Thymus (tissue), 11 donors: ENCODE results near the gene CD200. TPM values are rescaled to one million over a fixed set of nuclear protein-coding genes. Genes with fewer than 3 reads are reported as not detected.

Experiments used
- DNase-seq, 9 donors: peaks; one replicate each; pipeline ENCODE4 v3.0.0-alpha.2; 2013; ENCODE audit warnings: low spot score in 9 of 9, low read depth in 6 of 9, missing footprints in 1 of 9
- H3K27ac ChIP-seq, 2 donors: one replicate each; pipeline ENCODE4 v1.5.1; 2013; ENCODE audit warnings: control low read depth in 1 of 2, low read depth in 1 of 2, low read length in 1 of 2, mild to moderate bottlenecking in 1 of 2, moderate library complexity in 1 of 2
- H3K27me3 ChIP-seq, 2 donors: one replicate each; pipeline ENCODE4 v1.5.1; 2013; ENCODE audit warnings: low read length in 1 of 2; ENCODE audit not compliant: control insufficient read depth in 2 of 2, insufficient read depth in 1 of 2
- H3K36me3 ChIP-seq, 2 donors: one replicate each; pipeline ENCODE4 v1.5.1; 2013; ENCODE audit warnings: low read length in 1 of 2, mild to moderate bottlenecking in 1 of 2, moderate library complexity in 1 of 2; ENCODE audit not compliant: control insufficient read depth in 2 of 2, insufficient read depth in 2 of 2
- H3K4me1 ChIP-seq, 2 donors: one replicate each; pipeline ENCODE4 v1.5.1; 2013; ENCODE audit warnings: low read length in 2 of 2; ENCODE audit not compliant: control insufficient read depth in 2 of 2, insufficient read depth in 2 of 2
- H3K4me3 ChIP-seq, 2 donors: one replicate each; pipeline ENCODE4 v1.5.1; 2013; ENCODE audit warnings: low read length in 2 of 2, control low read depth in 1 of 2, mild to moderate bottlenecking in 1 of 2
- H3K9me3 ChIP-seq, 2 donors: one replicate each; pipeline ENCODE4 v1.5.1; 2013; ENCODE audit warnings: low read length in 1 of 2, mild to moderate bottlenecking in 1 of 2; ENCODE audit not compliant: control insufficient read depth in 2 of 2, insufficient read depth in 1 of 2
- WGBS: extraction: QIAGEN DNeasy Blood & Tissue Kit; methylation state at CpG from one replicate; pipeline ENCODE4 v1.1.7; 2013; 5-methylcytosine and 5-hydroxymethylcytosine counted together
- polyA plus RNA-seq: library from polyadenylated mRNA; stranded (reverse); fragments of 200-250 nt; gene quantifications from one replicate; pipeline ENCODE4 v1.2.3, GENCODE V29; 2013
- total RNA-seq: library from RNA; stranded (reverse); fragments of 120-200 nt; gene quantifications from one replicate; pipeline ENCODE4 v1.2.4, GENCODE V29; 2013
- donor health status: healthy.

The CD200 gene
- total and polyA plus RNA-seq, 2 donors = 20.0 to 23.5 TPM

GRCh38 chr3:112302881-112303763 is 29.8 kb upstream of the CD200 start:
- Histone ChIP-seq H3K27me3 (no peaks in the 10 kb centered on the region), H3K27ac (peak overlapping the region; percentile 25 to 80), H3K9me3 (peaks cover 0 to 11% of the 10 kb centered on the region in 2 donors), H3K4me3 (peak overlapping the region; percentile 56 to 59), H3K36me3 (peaks cover 0 to 3% of the 10 kb centered on the region in 2 donors), H3K4me1 (peaks cover 17 to 39% of the 10 kb centered on the region in 2 donors)
- 53% methylated on average over 12 of the region's 12 CpGs for WGBS
- DNase-seq = peak in 3 of 9 donors; percentile 30 to 74 (median 50)

DNA sequence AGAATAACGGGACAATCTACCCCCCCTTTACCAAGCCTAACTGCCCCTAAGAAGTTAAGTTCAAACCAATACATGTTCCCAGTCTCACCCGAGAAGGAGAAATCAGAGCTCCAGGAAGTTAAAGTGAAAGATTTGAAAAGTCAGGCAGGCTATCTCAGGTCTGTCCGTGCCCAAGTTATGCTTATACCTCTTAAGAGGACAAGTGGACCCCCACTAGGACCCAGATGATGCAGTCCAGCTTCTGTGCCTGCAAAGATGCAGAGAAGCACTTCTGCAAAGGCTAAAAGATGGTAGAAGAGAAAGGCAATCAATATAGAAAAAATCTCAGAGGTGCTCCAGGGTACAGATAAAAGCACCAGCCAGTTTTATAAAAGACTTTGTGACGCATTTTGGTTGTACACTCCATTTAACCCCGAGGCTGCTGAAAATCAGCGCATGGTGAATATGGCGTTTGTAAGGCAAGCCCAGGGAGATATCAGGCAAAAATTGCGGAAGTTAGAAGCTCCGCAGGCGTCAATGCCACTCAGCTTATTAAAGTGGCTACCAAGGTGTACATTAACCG is 29.1 kb upstream of the CD200 start:
- peak in 2 of 9 donors; percentile 24 to 67 for DNase-seq
- H3K9me3 ChIP-seq = peaks cover 0 to 11% of the 10 kb centered on the region in 2 donors
- WGBS = 13% methylated on average over 11 of the region's 11 CpGs

DNA sequence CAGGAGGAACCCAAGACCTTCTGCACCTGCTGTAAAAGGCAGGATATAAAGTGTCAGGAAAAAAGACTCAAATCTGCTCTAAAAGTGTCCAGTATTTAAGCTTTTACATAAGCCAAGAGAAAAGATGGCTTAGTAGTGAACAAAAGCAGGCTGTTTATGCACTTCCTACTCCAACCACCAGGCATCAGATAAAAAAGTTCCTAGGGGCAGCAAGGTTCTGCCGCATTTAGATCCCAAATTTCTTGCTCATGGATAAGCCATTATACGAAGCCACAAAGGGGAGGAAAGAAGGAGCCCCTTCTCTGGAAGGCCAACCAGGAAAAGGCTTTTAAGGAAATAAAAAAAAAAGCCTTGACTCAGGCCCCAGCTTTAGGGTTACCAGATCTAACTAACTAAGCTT is 28.3 kb upstream of the CD200 start:
- DNase-seq = peak in 1 of 9 donors; percentile 40
- H3K4me3 ChIP-seq = no peak overlapping the region
- H3K36me3 ChIP-seq = peaks cover 0 to 3% of the 10 kb centered on the region in 2 donors
- H3K9me3 ChIP-seq = peaks cover 0 to 11% of the 10 kb centered on the region in 2 donors
- peaks cover 15 to 34% of the 10 kb centered on the region in 2 donors for H3K4me1 ChIP-seq
- WGBS = 88% methylated on average over 2 of the region's 2 CpGs
- H3K27me3 ChIP-seq = no peaks in the 10 kb centered on the region
- H3K27ac ChIP-seq = no peak overlapping the region

More for the DNA sequence above, 29.1 kb upstream of the CD200 start:
- Histone ChIP-seq H3K27me3 (no peaks in the 10 kb centered on the region), H3K27ac (peak overlapping the region; percentile 25 to 80), H3K4me1 (peaks cover 15 to 35% of the 10 kb centered on the region in 2 donors), H3K4me3 (peak overlapping the region; percentile 56 to 59), H3K36me3 (peaks cover 0 to 3% of the 10 kb centered on the region in 2 donors)

GRCh38 chr3:112306825-112307224 is 26.1 kb upstream of the CD200 start:
- DNase-seq = no peak
- Histone ChIP-seq H3K4me3 (no peak overlapping the region), H3K4me1 (peaks cover 15 to 33% of the 10 kb centered on the region in 2 donors), H3K36me3 (peaks cover 0 to 3% of the 10 kb centered on the region in 2 donors), H3K27me3 (no peaks in the 10 kb centered on the region), H3K27ac (no peak overlapping the region), H3K9me3 (peaks cover 0 to 10% of the 10 kb centered on the region in 2 donors)
- 94% methylated on average over 9 of the region's 9 CpGs for WGBS

DNA sequence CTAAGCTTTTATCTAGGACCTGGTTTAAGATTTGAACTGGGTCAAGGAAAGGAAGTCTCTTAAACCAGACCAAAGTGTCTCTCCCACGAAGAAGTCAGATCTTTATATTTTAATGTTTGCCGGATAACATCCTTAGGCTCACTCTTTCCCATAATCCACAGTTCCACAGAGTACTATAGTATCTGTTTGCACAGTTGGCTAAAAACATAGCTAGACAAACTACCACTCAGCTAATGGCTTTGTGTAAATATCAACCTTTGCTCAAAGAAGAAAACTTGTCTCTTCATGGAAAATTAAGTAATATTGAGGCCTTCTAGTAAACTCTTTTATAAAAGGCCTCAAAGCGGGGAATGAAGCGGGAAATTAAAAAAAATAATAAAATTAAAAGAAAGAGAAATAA is 25.4 kb upstream of the CD200 start:
- H3K9me3 ChIP-seq = peaks cover 0 to 3% of the 10 kb centered on the region in 2 donors
- WGBS = 88% methylated on average over 4 of the region's 4 CpGs
- H3K4me3 ChIP-seq = no peak overlapping the region
- H3K27ac ChIP-seq = no peak overlapping the region
- no peaks in the 10 kb centered on the region for H3K36me3 ChIP-seq
- H3K4me1 ChIP-seq = peaks cover 11 to 25% of the 10 kb centered on the region in 2 donors
- no peaks in the 10 kb centered on the region for H3K27me3 ChIP-seq
- no peak for DNase-seq

- WGBS = 70% methylated on average over 7 of the region's 7 CpGs
- H3K4me1 ChIP-seq = peaks cover 8 to 18% of the 10 kb centered on the region in 2 donors
- no peaks in the 10 kb centered on the region for H3K9me3 ChIP-seq
- H3K27me3 ChIP-seq = no peaks in the 10 kb centered on the region
- no peak overlapping the region for H3K4me3 ChIP-seq
- no peaks in the 10 kb centered on the region for H3K36me3 ChIP-seq
- DNase-seq = peak in 2 of 9 donors; percentile 26 to 59
- H3K27ac ChIP-seq = no peak overlapping the region
Measured at GRCh38 chr3:112308151-112308911, 24.6 kb upstream of the CD200 start.

DNA sequence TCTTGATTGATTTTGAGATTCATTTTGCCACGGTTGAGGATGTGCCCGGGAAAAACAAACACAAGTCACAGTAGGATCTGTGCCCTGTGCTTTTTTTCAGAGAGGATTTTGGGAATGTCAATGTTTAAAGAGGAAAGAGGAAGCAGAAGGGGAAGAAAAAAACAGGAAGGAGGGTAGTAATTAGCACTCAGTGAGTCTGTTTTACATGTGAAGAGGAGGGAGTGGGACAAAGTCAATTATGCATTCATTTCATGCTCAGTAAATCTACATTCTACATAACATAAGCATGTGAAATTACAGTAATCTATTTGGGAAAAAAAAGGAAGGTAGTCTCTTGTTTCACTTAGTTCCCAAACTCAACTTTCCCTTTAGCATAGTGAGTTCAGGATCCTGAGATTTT is 18.3 kb upstream of the CD200 start:
- Histone ChIP-seq H3K9me3 (no peaks in the 10 kb centered on the region), H3K4me1 (no peaks in the 10 kb centered on the region), H3K4me3 (no peak overlapping the region), H3K36me3 (no peaks in the 10 kb centered on the region), H3K27me3 (no peaks in the 10 kb centered on the region), H3K27ac (no peak overlapping the region)
- WGBS = 97% methylated on average over 2 of the region's 2 CpGs
- no peak for DNase-seq

DNA sequence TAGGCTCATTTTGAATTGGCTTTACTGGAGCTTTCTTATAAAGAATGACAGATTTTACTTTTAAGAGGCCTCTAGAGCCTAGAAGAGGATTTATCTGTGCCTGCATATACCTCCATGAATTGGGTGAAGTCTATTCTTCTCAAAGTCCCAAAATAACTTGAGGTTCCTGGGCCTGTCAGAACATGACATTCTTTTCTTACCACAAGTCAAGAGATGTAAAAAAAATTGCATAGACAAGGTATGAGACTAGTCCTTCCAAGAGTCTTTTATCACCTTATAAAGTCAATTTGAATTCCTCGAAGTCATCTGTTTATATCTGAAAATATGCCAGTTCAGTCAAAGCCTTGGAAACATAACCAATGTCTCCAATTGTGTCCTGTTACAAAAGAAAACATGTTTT is 17.2 kb upstream of the CD200 start:
- Histone ChIP-seq H3K27me3 (no peaks in the 10 kb centered on the region), H3K9me3 (no peaks in the 10 kb centered on the region), H3K4me3 (no peak overlapping the region), H3K27ac (no peak overlapping the region), H3K4me1 (no peaks in the 10 kb centered on the region), H3K36me3 (no peaks in the 10 kb centered on the region)
- no peak for DNase-seq
- 98% methylated on average over 1 of the region's 1 CpG for WGBS
